Caki2 (cell line): Measurements from ENCODE around the gene SCFD2. TPM values are rescaled to one million over a fixed set of nuclear protein-coding genes. Genes with fewer than 3 reads are reported as not detected.
A peak's percentile ranks its signal among the peaks of the same experiment; 100 is the strongest.

Experiments used
- DNase-seq: peaks from one replicate; pipeline ENCODE4 v3.0.0-alpha.2; 2015; ENCODE audit warnings: low read depth
- in situ Hi-C: cut with HindIII; loops from 2 replicates; pipeline ENCODE4 v1.10.0; 2016; ENCODE audit warnings: low sequenced_read_pairs, low pct_unique_long_range_greater_than_20kb, mixed read lengths
- total RNA-seq: library from RNA; depleted of rRNA; stranded (reverse); fragments of >200 nt; shearing (Covaris generic); gene quantifications from 2 replicates; pipeline ENCODE4 v1.2.3, GENCODE V29; 2014; ENCODE audit warnings: low replicate concordance

The SCFD2 gene
- total RNA-seq, 1 experiment from 2014 or later = 19.0 TPM

DNA sequence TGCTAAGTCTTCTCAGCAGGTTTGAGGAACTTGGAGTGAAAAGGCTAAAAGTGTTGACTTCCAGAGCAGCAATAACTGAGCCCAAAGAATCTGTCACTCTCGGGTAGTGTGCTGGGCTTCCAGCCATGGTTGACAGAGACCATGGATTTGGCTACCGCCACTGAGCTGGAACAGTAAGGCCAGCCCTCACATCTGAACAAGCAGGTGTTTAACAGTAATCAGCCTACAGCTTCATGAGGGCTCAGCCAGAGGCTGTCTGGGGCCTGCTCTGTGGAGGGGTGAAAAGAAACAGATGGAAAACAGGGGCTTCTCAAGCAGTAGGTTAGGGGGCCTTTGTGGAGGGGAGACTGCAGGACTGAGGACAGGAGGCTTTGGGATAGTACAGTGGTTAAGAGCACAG lies 488.8 kb downstream of the SCFD2 start:
- DNase-seq = no peak
- in situ Hi-C loops = no loop called here

DNA sequence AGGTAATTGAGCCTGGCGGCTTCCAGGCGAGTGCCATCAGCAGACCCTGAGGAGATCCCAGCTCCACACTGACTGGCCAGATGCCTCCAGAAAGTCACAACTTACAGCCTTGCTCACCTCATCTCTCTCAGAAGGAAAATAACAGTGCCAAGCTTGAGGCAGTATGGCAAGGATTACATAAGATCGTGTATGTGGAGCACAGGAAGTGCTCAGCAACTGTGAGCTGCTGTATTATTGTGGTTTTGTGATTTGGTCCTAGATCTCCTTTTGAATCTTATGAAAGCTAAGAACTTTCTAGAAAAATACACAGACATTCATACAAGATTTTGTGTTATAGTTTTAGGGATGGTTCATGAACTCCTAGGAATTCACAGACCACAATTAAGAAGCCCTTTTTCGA lies 489.8 kb downstream of the SCFD2 start:
- in situ Hi-C loops = no loop called here
- no peak for DNase-seq

GRCh38 chr4:52874948-52875347 lies 490.9 kb downstream of the SCFD2 start:
- no peak for DNase-seq
- in situ Hi-C loops = no loop called here

- DNase-seq = no peak
These were observed 492.0 kb downstream of the SCFD2 start for GRCh38 chr4:52873861-52874343.

GRCh38 chr4:52873191-52873590 lies 492.7 kb downstream of the SCFD2 start:
- DNase-seq = no peak
- in situ Hi-C loops = no loop called here

More at GRCh38 chr4:52873861-52874343, 492.0 kb downstream of the SCFD2 start:
- in situ Hi-C loops = no loop called here

- in situ Hi-C loops = no loop called here
- DNase-seq = no peak
These were observed 495.6 kb downstream of the SCFD2 start for GRCh38 chr4:52870225-52870624.

- in situ Hi-C loops = no loop called here
- no peak for DNase-seq
These were observed 496.2 kb downstream of the SCFD2 start for GRCh38 chr4:52869656-52870055.

DNA sequence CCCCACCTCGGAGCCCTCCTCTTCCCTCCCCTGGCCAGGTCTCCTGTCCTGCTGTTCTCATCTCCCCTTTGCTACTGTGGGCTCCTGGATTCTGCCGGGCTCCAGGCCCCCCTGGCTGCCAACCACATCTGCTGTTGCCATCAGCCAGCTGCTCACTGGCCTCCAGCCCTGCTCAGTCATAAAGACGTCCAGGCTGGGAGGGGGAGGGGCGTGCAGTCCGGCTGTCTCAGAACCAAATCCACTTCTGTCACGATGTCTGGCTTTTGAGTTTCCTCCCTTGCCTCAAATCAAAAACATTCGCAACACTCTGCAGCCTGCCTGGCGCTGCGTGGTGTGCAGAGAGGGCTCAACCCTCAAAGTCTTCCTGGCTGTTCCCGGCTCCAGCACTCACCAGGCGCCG lies 496.7 kb downstream of the SCFD2 start:
- DNase-seq = no peak
- in situ Hi-C loops = no loop called here

DNA sequence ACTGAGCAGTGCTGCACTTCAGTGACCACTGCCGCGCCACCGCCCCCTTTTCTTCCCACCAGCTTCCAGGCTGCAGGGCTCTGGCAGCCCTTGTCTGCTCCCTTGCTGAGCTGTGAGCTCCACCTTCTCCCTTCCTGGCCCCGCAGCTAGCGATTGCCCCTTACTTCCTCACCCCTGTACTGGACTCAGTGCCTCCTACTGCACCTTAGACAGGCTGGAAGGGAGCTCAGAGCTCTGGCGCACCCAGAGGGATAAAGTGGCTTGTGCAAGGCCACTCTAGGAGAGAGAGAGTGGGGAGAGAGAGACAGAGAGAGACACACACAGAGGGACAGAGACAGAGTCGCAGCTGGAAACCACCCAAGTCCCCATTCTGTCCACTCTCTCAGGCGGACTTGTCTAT lies 497.7 kb downstream of the SCFD2 start:
- in situ Hi-C loops = no loop called here
- DNase-seq = no peak

DNA sequence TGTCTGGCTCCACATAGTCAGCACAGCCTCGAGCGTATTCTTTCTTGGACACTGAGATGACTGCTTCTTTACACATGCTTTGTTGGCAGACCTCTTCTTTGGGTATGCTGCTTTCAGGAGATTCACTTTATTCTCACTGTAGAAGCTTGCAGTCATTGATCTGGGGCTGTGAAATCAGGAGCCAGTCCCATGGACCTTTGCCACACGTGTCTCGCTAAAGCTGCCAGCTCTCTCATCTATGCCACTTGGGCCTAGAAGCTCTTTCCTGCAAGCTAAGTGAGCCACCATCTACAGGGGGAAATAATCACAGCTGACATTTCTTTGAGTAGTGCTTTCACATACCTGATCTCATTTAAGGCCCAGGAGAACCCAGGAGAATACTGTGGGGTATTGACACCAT lies 498.7 kb downstream of the SCFD2 start:
- no peak for DNase-seq
- in situ Hi-C loops = no loop called here

GRCh38 chr4:52866734-52867133 lies 499.1 kb downstream of the SCFD2 start:
- no peak for DNase-seq
- in situ Hi-C loops = no loop called here

- in situ Hi-C loops = no loop called here
- DNase-seq = no peak
These were observed 500.6 kb downstream of the SCFD2 start for GRCh38 chr4:52865300-52865699.

GRCh38 chr4:52864793-52865192 lies 501.1 kb downstream of the SCFD2 start:
- no peak for DNase-seq
- in situ Hi-C loops = no loop called here

DNA sequence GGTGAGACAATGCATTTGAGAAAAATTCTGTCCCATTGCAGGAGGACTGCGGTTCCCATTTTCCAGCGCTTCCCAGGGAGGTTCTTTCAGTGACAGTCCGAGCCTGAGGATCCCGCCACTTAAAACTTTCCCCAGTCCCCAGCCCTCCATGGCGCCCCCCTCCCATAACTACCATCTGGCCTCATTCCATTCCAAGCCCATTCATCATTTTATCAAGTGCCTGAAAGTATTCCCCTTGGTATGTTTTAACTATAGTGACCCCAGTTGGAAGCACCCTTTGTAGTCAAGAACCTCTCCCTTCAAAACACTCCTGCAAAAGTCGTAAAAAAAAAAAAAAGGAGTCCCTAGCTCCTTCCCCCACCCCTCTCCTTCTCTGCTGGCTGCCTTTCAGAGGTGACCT lies 502.5 kb downstream of the SCFD2 start:
- in situ Hi-C loops = no loop called here
- no peak for DNase-seq

DNA sequence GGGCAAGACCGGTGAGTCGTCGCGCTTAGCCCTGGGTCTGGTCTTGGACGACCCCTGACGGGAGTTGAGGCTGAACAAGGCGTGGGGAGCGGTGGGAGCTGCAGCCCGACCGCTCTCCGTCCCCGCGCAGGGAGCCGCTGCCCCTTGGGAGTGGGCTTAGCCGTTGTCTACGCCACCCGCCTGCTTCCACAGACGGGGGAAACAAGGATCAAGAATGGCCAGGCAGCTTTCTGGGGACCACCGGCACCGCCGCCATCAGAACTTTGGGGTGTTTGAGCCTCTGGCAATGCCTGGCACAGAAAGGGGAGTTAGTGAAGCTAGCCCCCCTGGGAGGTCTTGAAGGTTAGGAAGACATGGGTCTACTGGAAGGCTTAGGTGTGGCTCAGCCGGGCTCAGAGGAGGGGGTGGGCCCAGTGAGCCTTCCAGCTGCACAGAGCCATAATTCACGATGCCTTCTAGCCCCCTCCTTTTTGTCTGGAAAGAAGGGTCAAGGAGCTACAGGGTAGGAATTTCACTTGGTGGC lies 503.2 kb downstream of the SCFD2 start:
- no peak for DNase-seq
- in situ Hi-C loops = no loop called here

DNA sequence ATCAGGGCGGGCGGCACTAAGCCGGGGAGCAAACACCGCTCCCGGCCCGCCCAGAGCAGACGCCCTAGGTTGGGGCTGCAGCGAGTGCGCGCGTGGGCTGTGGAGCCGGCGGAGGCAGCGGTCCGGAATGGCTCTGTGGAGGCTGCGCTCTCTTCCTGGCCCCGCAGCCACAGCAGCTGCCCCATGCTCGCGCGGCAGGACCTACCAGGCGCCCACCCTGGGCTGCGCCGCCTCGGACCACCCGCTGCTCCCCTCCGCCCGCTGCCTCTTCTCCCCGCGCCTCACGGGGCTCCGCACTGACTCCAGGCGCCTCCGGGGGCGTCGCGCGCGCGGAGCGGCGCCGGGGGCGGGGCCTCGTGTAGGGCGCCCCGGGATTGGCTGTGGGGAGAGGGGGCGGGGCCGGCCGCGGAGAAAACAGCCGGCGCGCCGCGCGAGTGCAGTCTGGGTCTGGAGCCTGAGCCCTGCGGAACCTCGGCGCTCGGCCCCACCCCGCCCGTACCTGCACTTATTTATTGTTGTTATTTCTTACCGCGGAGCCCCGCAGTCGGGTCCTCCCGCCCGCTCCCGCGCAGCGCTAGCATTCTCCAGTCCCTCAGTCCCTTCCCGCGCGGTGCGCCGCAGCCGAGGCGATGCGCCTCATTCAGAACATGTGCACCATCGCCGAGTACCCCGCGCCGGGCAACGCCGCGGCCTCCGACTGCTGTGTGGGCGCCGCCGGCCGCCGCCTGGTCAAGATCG lies 503.8 kb downstream of the SCFD2 start, which contains the start of gene RASL11B:
Gene RASL11B (plus strand): TSS at position 439 of the 738 bp plus-strand sequence. CDS start 191 bp downstream, at position 630.
- in situ Hi-C loops = no loop called here
- peak; percentile 66 for DNase-seq

- DNase-seq = no peak
- in situ Hi-C loops = no loop called here
These were observed 504.6 kb downstream of the SCFD2 start for GRCh38 chr4:52861171-52861823.

GRCh38 chr4:52860361-52860760 lies 505.5 kb downstream of the SCFD2 start:
- in situ Hi-C loops = no loop called here
- DNase-seq = no peak

GRCh38 chr4:52856801-52857200 lies 509.1 kb downstream of the SCFD2 start:
- DNase-seq = no peak
- in situ Hi-C loops = no loop called here
